Dendritic cell treated with granulocyte-macrophage colony-stimulating factor and Interleukin-4, amounts not matched to agents 40 ng/mL and 50 ng/mL, for 4 days (primary cell): ENCODE results near the gene TNFRSF14.
A peak's percentile ranks its signal among the peaks of the same experiment; 100 is the strongest.

Source experiments
- H3K27ac Mint-ChIP-seq: one replicate; pipeline ENCODE4 v1.8.0; 2022; ENCODE audit warnings: mild to moderate bottlenecking, mixed read lengths
- H3K27me3 Mint-ChIP-seq: one replicate; pipeline ENCODE4 v1.8.0; 2022; ENCODE audit warnings: mild to moderate bottlenecking, mixed read lengths
- H3K36me3 Mint-ChIP-seq: one replicate; pipeline ENCODE4 v1.8.0; 2022; ENCODE audit warnings: low read depth, mixed read lengths
- H3K4me1 Mint-ChIP-seq: one replicate; pipeline ENCODE4 v1.8.0; 2022; ENCODE audit warnings: low read depth, mixed read lengths
- H3K4me3 Mint-ChIP-seq: one replicate; pipeline ENCODE4 v1.8.0; 2022; ENCODE audit warnings: mild to moderate bottlenecking, moderate library complexity, mixed read lengths
- H3K9me3 Mint-ChIP-seq: one replicate; pipeline ENCODE4 v1.8.0; 2022; ENCODE audit warnings: mixed read lengths
- intact Hi-C: fragments of 100-400 bp; cut with micrococcal nuclease; formaldehyde crosslinking; loops from one replicate; pipeline ENCODE4 v1.15.0; 2022

TNFRSF14 gene

GRCh38 chr1:2611031-2611501 is 54.9 kb downstream of the TNFRSF14 start:
- H3K9me3 Mint-ChIP-seq = peaks cover 23% of the 10 kb centered on the region
- intact Hi-C loops = no loop called here
- peaks cover 28% of the 10 kb centered on the region for H3K27me3 Mint-ChIP-seq
- no peak overlapping the region for H3K27ac Mint-ChIP-seq
- H3K4me3 Mint-ChIP-seq = peak overlapping the region; percentile 51
- no peaks in the 10 kb centered on the region for H3K36me3 Mint-ChIP-seq
- H3K4me1 Mint-ChIP-seq = no peaks in the 10 kb centered on the region

- intact Hi-C loops = no loop called here
- peaks cover 28% of the 10 kb centered on the region for H3K9me3 Mint-ChIP-seq
- H3K4me3 Mint-ChIP-seq = no peak overlapping the region
- H3K27me3 Mint-ChIP-seq = peaks cover 31% of the 10 kb centered on the region
- H3K27ac Mint-ChIP-seq = no peak overlapping the region
- no peaks in the 10 kb centered on the region for H3K36me3 Mint-ChIP-seq
- H3K4me1 Mint-ChIP-seq = no peaks in the 10 kb centered on the region
These were observed 55.7 kb downstream of the TNFRSF14 start for GRCh38 chr1:2611621-2612437.

DNA sequence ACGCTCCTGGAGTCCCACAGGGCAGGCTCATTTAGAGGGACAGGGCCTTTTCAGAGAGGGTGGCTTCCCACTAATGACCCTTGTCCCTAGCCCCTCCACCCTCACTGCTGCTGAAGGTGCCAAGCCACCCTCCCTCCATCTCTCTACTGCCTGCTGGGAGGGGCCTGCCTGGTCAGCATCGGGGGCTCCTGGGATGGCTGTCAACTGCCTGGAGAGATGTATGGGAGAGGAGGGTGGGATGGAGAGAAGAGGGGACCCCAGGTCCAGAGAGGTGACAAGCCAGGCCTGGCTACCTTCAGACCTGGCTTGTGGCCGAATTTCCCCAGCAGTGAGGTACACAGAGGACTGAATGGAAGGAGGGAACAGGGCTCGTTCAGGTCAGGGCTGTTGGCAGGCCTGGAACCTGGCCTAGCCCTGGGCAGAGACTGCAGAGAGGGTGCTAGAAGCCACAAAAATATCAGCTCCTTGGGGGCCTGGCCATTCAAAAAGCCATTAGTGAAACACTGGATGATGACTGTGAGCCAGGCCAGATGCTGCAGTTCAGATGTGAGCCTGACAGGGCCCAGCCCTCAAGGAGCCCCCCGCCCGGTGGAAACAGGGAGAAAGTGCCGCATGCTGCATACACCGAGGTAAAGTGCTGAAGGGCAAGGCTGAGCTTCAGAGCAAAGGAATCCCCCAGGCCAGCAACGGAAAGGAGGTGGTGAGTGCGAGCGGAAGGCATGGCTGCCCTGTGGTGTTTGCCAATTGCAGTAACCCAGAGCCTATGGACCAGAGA is 56.6 kb downstream of the TNFRSF14 start:
- H3K27me3 Mint-ChIP-seq = peaks cover 31% of the 10 kb centered on the region
- H3K27ac Mint-ChIP-seq = no peak overlapping the region
- intact Hi-C loops = no loop called here

More for the DNA sequence above, 56.6 kb downstream of the TNFRSF14 start:
- peaks cover 28% of the 10 kb centered on the region for H3K9me3 Mint-ChIP-seq
- H3K36me3 Mint-ChIP-seq = no peaks in the 10 kb centered on the region
- H3K4me3 Mint-ChIP-seq = no peak overlapping the region
- H3K4me1 Mint-ChIP-seq = no peaks in the 10 kb centered on the region
